Peyer's patch (tissue), 4 donors: ENCODE results near the gene KLC4. TPM values are rescaled to one million over a fixed set of nuclear protein-coding genes. Genes with fewer than 3 reads are reported as not detected.
A peak's percentile ranks its signal among the peaks of the same experiment; 100 is the strongest.

ENCODE experiments used
- DNase-seq, 3 donors: peaks; one replicate each; pipeline ENCODE4 v3.0.0-alpha.2; 2017 to 2019
- H3K27ac ChIP-seq, 4 donors: fragments of 200-600 bp; sonication (generic); one replicate each; pipeline ENCODE4 v1.5.1; 2016 to 2019
- H3K27me3 ChIP-seq, 2 donors: fragments of 200-600 bp; sonication (generic); one replicate each; pipeline ENCODE4 v1.5.1; 2019
- H3K36me3 ChIP-seq, 3 donors: fragments of 200-600 bp; sonication (generic); one replicate each; pipeline ENCODE4 v1.5.1; 2016 to 2019
- H3K4me1 ChIP-seq, 4 donors: fragments of 200-600 bp; sonication (generic); one replicate each; pipeline ENCODE4 v1.5.1; 2016 to 2019
- H3K4me3 ChIP-seq, 4 donors: fragments of 200-600 bp; sonication (generic); 1 replicate in 3 of 4; 2 replicates in 1 of 4; pipeline ENCODE4 v1.5.1; 2016 to 2019; ENCODE audit warnings: mild to moderate bottlenecking in 1 of 4
- H3K9me3 ChIP-seq, 4 donors: fragments of 200-600 bp; sonication (generic); one replicate each; pipeline ENCODE4 v1.5.1; 2016 to 2019; ENCODE audit warnings: mild to moderate bottlenecking in 1 of 4
- POLR2A ChIP-seq, 2 donors: fragments of 450-650 bp; IDR thresholded peaks; one replicate each; pipeline ENCODE4 v1.5.1; 2017; ENCODE audit warnings: antibody characterized with exemption in 2 of 2, mild to moderate bottlenecking in 2 of 2, moderate library complexity in 2 of 2
- total RNA-seq, 4 donors: library from RNA; depleted of rRNA; stranded (reverse); fragments of >200 nt; gene quantifications; one replicate each; pipeline ENCODE4 v1.1.0, GENCODE V29; 2016
- TF ChIP-seq, protein P1 (sequence below), 6 experiments: fragments of 450-650 bp in 4 of 6; fragments of 200-600 bp in 2 of 6; sonication (generic) in 1 of 6; IDR thresholded peaks; one replicate each; pipeline ENCODE4 v1.5.1; 2017 to 2019; ENCODE audit warnings: antibody characterized with exemption in 6 of 6, mild to moderate bottlenecking in 3 of 6, moderate library complexity in 1 of 6

The KLC4 gene
- total RNA-seq, 4 donors from 2014 or later, result 50.3 to 214 (median 183) TPM

DNA sequence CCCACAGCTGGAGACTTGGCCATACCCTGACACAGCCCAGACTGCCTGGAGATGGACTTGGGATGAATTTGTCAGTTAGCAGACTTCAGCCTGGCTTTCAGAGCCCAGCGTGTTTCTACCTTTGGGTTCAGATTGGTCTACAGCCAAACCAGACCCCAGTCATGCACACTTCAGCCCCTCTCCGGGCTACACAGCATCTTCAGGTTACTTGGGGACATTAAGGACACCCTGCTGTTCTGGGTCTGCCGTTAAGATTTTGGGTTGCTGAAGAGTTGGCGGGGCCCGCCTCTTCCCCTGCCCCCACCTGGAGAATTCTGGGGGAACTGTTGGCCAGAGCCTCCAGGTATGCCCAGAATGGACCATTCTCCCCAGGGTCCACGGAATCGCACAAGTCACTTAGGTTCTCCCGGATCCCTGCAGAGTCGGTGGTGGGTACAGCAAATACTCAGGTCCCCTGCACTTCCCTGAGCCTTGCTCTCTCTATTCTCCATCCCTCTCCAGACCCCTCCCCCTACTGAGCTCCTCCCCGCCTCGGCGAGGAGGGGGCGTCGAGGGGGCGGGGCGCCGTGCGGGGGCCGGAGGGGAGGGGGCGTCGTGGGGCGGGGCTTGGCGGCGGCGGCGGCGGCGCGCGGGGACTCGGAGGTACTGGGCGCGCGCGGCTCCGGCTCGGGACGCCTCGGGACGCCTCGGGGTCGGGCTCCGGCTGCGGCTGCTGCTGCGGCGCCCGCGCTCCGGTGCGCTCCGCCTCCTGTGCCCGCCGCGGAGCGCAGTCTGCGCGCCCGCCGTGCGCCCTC is 16.4 kb downstream of the KLC4 start, which contains the start of gene PTK7:
Gene PTK7, plus strand, starts transcription at position 645 of the 794 bp plus-strand sequence. CDS start 175 bp downstream, outside the sequence.
- H3K36me3 ChIP-seq, result peaks cover 0 to 37% (median 0%) of the 10 kb centered on the region in 3 donors
- TF ChIP-seq POLR2A (IDR thresholded peaks at IDR 0.05), result no peak
- peak in 1 of 3 donors; percentile 63 for DNase-seq
- peak within 1 kb of the TSS; percentile 41 to 68 (median 50) for H3K4me3 ChIP-seq
- H3K27me3 ChIP-seq, result no peaks in the 10 kb centered on the region
- no peaks in the 10 kb centered on the region for H3K9me3 ChIP-seq
- H3K27ac ChIP-seq, result peak within 1 kb of the TSS in 3 of 4 donors; percentile 46 to 65 (median 65)
- H3K4me1 ChIP-seq, result peaks cover 0 to 18% (median 5%) of the 10 kb centered on the region in 4 donors

DNA sequence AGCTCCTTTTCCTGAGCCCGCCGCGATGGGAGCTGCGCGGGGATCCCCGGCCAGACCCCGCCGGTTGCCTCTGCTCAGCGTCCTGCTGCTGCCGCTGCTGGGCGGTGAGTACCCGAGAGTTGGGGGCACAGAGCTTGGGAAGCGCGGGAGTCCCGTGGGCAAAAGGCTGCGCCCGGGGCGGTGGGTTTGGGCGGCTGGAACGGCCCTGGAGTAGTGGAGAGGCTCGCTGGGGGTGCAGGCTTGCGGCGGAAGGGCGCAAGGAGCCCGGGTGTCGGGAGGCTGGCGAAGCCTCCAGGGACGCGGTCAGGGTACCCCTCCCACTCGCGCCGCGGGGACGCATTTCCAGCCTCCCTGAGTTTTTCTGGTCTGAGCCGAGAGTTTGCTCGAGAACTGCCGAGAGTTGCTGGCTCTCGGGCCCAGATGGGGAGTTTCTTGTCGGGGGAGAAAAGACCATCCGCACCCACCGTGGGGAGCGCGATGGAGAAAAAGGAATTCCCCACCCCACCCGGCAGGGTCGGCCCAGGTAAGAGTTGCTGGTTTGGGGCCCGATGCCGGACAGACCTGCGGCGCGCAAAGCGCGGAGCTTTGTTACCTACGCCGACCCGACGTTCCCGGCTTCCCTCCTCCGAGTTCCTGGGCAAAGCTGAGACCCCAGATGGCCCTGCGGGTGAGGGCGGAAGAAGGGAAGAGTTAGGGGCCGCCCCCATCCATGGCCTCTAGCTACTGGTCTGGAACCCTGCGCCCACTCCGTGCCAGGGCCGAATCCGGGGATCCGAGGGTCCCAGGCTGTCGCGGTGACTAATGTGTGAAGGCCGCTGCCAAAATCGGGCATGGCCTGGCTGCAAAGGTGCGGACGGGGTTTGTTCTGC is 17.3 kb downstream of the KLC4 start:
- peak overlapping the region; percentile 41 to 68 (median 50) for H3K4me3 ChIP-seq
- no peaks in the 10 kb centered on the region for H3K9me3 ChIP-seq
- H3K36me3 ChIP-seq, result peaks cover 0 to 29% (median 0%) of the 10 kb centered on the region in 3 donors
- peak overlapping the region in 3 of 4 donors; percentile 44 to 65 (median 65) for H3K27ac ChIP-seq
- TF ChIP-seq, protein P1, sequence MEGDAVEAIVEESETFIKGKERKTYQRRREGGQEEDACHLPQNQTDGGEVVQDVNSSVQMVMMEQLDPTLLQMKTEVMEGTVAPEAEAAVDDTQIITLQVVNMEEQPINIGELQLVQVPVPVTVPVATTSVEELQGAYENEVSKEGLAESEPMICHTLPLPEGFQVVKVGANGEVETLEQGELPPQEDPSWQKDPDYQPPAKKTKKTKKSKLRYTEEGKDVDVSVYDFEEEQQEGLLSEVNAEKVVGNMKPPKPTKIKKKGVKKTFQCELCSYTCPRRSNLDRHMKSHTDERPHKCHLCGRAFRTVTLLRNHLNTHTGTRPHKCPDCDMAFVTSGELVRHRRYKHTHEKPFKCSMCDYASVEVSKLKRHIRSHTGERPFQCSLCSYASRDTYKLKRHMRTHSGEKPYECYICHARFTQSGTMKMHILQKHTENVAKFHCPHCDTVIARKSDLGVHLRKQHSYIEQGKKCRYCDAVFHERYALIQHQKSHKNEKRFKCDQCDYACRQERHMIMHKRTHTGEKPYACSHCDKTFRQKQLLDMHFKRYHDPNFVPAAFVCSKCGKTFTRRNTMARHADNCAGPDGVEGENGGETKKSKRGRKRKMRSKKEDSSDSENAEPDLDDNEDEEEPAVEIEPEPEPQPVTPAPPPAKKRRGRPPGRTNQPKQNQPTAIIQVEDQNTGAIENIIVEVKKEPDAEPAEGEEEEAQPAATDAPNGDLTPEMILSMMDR (IDR thresholded peaks at IDR 0.05), result no peak
- no peak for TF ChIP-seq POLR2A (IDR thresholded peaks at IDR 0.05)
- no peaks in the 10 kb centered on the region for H3K27me3 ChIP-seq
- DNase-seq, result peak in 1 of 3 donors; percentile 56
- H3K4me1 ChIP-seq, result peaks cover 0 to 18% (median 5%) of the 10 kb centered on the region in 4 donors

DNA sequence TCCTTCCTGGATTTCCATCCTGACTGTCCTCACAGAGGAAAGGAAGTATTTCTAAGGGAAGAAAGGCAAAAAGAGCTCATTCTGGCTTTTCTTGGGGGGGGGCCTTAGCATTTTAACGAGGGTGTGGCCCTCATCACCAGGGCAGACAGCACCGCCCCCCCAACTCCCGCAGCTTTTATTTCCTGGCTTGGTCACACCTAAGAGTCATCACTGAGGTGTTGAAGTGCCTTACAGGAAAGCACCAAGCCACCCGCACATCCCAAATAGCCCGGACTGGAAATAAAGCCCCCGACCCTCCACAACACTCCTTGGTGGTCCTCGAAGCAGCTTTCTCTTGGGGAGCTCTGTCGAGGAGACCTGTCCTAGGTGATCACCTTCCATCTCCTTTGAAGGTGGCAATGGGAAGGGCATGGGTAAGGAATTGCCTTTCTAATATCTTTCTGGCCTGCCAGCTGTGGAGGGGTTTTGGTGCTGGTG is 17.9 kb downstream of the KLC4 start:
- no peak for DNase-seq
- peak overlapping the region in 1 of 4 donors; percentile 65 for H3K27ac ChIP-seq
- H3K4me3 ChIP-seq, result peak overlapping the region in 3 of 4 donors; percentile 41 to 68 (median 60)
- no peaks in the 10 kb centered on the region for H3K27me3 ChIP-seq
- TF ChIP-seq, protein P1 (IDR thresholded peaks at IDR 0.05), result no peak
- TF ChIP-seq POLR2A (IDR thresholded peaks at IDR 0.05), result no peak
- peaks cover 0 to 18% (median 5%) of the 10 kb centered on the region in 4 donors for H3K4me1 ChIP-seq
- H3K9me3 ChIP-seq, result no peaks in the 10 kb centered on the region
- H3K36me3 ChIP-seq, result peaks cover 0 to 22% (median 0%) of the 10 kb centered on the region in 3 donors

DNA sequence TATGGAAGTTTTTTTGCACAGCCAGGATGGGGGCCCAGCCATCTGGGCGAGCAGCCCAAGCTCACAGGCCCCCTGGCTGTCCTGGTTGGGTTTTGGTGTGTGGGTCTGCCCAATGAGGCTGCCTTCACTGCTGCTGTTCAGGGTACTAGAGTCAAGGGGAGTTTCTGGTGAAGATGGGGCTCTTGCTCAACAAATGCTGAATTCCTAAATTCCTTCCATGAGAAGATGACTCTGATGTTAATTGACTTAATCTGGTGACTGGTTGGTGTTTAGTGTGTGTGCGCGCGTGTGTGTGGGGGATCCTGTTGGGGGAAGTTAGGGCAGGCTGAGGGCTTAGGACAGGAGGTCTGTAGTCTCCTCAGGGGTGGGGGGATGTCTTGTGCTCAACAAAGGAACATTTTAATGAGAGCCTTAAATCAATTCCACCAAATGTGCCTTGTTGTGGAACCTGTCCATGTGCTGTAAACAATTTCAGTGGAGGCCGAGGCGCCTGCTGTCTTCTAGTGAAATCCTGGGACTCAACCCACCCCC is 18.6 kb downstream of the KLC4 start:
- H3K36me3 ChIP-seq, result peaks cover 0 to 16% (median 0%) of the 10 kb centered on the region in 3 donors
- H3K9me3 ChIP-seq, result no peaks in the 10 kb centered on the region
- no peak overlapping the region for H3K4me3 ChIP-seq
- DNase-seq, result no peak
- TF ChIP-seq, protein P1 (IDR thresholded peaks at IDR 0.05), result no peak
- TF ChIP-seq POLR2A (IDR thresholded peaks at IDR 0.05), result no peak
- peaks cover 0 to 18% (median 5%) of the 10 kb centered on the region in 4 donors for H3K4me1 ChIP-seq
- H3K27me3 ChIP-seq, result no peaks in the 10 kb centered on the region
- H3K27ac ChIP-seq, result peak overlapping the region in 1 of 4 donors; percentile 46

DNA sequence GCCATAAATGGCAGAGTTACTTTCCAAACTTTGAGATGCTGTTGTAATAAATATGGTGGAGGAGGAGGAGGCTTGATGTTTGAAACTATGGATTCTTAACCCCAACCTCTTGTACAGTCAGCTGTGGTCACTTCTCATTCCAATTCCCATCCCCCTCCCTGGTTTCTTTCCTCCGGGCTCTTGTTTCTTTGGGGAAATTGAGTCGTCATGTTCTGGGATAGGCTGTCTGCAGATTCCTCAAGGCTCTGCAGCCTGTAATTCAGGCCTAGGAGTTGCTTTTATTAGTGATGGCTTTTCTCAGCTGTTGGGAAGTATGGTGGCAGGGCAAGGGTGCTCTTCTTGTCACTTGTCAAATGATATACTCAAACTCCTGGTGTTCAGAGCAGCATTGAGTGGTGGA is 19.3 kb downstream of the KLC4 start:
- no peak for DNase-seq
- Histone ChIP-seq H3K4me1 (peaks cover 0 to 18% (median 5%) of the 10 kb centered on the region in 4 donors), H3K36me3 (peaks cover 0 to 12% (median 0%) of the 10 kb centered on the region in 3 donors), H3K27me3 (no peaks in the 10 kb centered on the region), H3K27ac (no peak overlapping the region), H3K9me3 (no peaks in the 10 kb centered on the region), H3K4me3 (no peak overlapping the region)
- no peak for TF ChIP-seq POLR2A (IDR thresholded peaks at IDR 0.05)
- TF ChIP-seq, protein P1 (IDR thresholded peaks at IDR 0.05), result no peak
